Ecto neural progenitor cell (in vitro differentiated cells): Measurements from ENCODE around the gene LSM3.

Source experiments
- DNase-seq: peaks from one replicate; pipeline ENCODE4 v3.0.0-alpha.2; 2018; ENCODE audit warnings: low spot score

Gene LSM3

DNA sequence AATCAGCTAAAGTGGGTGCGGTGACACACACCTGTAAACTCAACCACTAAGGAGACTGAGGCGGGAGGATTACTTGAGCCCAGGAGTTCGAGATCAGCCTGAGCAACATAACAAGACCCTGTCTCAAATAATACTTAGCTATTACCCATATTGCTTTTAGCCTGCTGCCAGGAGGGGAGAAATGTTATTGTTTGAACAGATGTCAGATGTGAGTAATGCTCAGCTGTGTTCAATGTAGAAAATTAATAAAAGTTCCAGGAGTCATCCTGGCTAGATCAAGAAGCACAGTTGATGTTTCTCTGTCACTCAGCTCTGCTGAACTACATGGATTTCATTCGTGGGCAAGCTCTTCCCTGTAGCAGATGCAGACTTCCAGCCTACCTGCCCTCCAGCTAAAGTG lies 22.2 kb downstream of the LSM3 start:
- no peak for DNase-seq

DNA sequence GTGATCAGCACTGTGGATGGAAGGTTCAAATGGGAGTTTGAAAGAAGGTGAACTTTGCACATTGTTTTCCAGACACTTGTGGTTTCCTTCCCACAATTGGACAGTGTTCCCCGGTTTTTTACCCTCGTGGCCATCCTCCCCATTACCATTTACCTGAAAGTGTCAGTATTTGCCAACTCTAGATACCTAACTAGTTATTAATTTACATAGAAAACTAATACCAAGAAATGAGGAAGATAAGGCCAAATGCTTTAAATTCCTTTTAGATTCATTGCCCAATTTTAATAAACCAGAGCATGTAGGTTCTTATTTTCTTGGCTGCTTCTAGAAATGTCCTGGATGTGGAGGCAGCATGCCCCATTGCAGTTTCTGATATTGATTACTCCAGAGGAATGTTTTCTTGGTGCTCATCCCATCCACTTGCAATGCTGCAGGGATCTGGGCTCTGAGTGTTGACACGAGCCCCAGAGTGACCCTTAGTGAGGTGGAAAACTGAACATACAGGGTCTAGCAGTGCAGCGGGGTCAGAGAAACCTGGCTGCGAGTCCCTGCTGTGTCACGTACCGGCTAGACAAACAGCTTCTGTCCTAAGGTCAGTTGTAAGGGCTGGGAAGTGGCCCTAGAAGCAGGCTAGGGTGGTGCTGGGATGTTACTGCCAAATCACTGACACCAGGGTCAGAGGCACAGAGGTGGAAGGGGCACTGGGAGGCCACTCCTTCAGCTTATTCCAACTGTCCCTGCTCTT lies 23.5 kb downstream of the LSM3 start:
- no peak for DNase-seq

DNA sequence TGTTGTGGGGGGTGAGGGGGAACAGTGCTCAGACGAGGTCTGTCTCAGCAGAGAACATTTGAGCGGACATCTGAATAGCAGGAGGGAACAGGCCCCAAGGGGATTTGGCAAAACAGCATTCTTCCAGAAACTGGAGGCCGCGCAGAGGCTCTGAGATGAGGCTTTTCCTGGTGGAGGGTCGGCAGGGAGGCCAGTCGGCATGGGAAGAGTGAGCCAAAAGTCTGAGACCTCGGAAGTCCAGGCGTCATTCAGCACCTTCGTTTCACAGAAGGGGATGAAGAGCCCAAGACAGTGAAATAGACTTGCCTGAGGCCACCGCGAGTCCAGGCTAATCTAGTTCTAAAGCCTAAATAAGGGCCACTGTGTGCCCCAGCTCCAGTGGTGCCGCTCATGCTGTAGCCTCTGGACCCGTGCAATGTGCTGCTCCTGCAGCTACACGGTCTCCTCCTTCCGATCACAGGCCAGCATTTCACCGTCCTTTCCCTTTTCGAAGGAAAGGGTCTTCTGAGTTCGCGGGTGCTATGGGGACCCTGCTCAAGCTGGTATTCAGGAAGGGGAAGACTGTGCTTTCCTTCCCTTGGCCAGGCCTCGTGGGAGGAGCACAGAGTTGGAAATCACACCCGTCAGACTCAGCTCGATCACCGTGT lies 24.4 kb downstream of the LSM3 start:
- no peak for DNase-seq

- peak; percentile 69 for DNase-seq
Measured at GRCh38 chr3:14203521-14204079, 25.0 kb downstream of the LSM3 start.

GRCh38 chr3:14204515-14205284 lies 26.1 kb downstream of the LSM3 start:
- DNase-seq: no peak

- no peak for DNase-seq
Measured at GRCh38 chr3:14206548-14207177, 28.0 kb downstream of the LSM3 start.

GRCh38 chr3:14208168-14208567 lies 29.6 kb downstream of the LSM3 start:
- no peak for DNase-seq

GRCh38 chr3:14208977-14209394 lies 30.4 kb downstream of the LSM3 start:
- no peak for DNase-seq

- DNase-seq: no peak
Measured at GRCh38 chr3:14209581-14210289, 31.1 kb downstream of the LSM3 start.

- no peak for DNase-seq
Measured at GRCh38 chr3:14210290-14210688, 31.7 kb downstream of the LSM3 start.

- no peak for DNase-seq
Measured at GRCh38 chr3:14210843-14211594, 32.4 kb downstream of the LSM3 start.

DNA sequence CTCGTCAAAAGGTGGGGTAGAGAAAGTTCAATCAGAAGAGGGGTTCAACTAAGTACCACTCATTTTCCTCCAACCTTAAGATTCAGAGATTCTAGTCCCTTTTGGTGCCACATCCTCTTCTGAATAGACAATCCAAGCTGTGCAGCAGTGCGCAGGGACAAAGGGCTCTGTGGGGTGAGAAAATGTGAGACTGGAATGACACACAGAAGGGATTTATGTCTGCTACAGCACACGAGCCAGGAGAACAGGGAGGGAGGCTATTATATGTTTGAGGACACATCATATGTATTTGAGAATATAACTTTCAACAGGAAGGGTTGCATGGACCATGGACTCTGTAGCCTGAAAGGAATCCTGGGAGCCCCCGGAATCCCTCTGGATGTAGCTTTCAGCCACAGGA lies 33.0 kb downstream of the LSM3 start:
- DNase-seq: no peak

DNA sequence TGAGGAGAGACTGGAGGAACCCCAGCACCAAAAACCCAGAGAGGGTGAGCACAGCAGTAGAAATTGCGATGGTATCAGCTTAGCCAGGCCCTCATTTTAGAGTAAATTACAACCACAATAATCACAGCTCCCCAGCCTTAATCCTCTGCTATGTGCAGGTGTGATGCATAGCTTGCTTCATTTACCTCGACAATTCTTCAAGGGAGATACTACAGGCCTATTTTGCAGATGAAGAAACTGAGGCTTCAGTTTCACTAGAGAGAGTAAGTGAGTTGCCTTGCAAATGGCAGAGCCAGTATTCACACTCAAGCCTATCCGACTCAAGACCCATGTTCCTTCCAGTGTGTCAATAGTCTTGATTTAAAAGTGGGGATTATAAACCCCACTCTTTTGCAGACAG lies 33.4 kb downstream of the LSM3 start:
- no peak for DNase-seq

DNA sequence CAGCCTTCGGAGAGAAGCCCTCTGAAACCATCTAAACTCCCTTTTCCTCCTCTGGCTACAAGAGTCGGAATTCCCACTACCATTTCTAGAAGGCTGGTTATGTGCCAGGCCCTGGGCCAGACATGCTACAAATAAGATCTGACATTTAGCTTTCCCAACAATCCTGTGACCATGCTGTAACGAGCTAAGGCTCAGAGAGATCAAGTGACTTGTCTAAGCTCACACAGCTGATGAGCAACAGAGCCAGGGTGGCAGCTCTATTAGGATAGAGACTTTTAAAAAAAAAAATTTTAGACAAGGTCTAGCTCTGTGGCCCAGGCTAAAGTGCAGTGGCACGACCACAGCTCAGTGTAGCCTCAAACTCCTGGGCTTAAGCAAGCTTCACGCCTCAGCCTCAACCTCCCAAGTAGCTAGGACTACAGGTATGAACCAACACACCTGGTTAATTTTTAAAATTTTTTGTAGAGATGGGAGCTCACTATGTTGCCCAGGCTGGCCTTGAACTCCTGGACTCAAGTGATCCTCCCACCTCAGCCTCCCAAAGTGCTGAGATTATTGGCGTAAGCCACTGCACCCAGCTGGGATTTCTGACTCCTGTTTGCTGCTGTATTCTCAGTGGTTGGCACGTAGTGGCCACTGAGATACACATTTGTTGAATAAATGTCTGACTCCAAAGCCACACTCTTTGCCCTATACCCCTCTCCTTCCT lies 34.6 kb downstream of the LSM3 start:
- DNase-seq: no peak

- no peak for DNase-seq
Measured at GRCh38 chr3:14214764-14215163, 36.1 kb downstream of the LSM3 start.

DNA sequence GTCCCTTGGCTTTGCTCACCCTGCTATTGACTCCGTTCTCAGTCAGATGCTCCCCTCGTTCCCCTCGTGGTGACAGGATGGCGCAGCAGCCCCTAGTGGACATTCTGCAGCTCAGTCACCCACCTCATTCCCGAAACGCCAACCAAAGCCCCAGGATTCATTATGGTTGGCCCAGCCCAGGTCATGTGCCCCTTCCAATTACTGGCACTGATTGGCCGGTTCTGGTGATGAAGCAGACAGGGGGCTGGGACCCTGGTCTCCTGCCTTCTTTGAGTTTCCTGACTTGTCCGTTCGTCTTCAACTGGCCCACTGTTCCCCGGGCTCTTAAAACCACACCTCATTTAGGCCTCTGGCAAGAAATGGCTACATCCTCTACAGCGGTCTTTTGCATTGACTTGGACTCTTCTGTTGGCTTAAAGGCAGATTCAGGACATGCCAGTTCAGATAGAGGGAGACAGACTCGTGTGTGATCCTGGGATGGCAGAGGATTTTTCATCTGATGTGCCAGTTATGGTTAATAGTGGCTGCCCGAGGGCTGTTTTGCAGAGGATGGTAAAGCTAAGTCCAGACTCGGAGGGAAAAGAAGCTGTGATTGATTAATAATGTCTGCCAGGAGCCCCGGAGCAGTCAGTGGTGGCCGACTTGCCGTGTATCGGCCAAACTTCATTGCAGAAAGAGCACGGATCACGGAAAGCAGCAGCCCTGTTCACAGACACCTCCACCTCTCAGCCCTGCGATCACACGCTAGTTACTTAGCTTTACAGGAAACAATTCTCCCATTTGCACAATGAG lies 37.8 kb downstream of the LSM3 start:
- DNase-seq: peak; percentile 74

GRCh38 chr3:14218355-14218754 lies 39.7 kb downstream of the LSM3 start:
- DNase-seq: no peak

GRCh38 chr3:14220933-14221332 lies 42.3 kb downstream of the LSM3 start:
- DNase-seq: no peak

GRCh38 chr3:14221902-14222301 lies 43.3 kb downstream of the LSM3 start:
- DNase-seq: no peak
